ENCODE measurements around the gene ADGRV1.

DNA sequence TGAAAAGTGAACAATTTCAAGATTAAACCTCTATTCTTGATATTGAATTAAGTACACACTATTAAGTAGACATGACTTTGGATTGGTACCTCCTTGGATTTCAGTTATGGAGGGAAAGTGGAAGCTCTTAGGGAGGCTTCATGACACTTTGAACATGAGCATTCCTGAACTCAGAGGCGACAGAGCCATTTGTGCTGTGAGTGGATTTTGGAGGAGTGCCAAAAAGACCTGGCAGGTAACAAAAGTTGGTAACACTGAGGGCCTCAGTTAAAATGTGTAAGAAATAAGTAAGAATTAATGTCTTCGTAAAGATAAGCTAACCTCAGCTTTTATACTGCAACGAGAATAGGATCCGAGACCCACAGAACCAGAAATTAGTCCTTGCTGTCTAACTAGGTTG lies 467.9 kb downstream of the ADGRV1 start:
- TF ChIP-seq EZH2 (IDR thresholded peaks at IDR 0.05) (no peak), POLR2AphosphoS5 (IDR thresholded peaks at IDR 0.05; ENCODE audit: borderline replicate concordance, low read depth, low read length) (no peak)

All from SK-N-MC (cell line).